ENCODE data around the gene TRAM1L1. TPM values are rescaled to one million over a fixed set of nuclear protein-coding genes. Genes with fewer than 3 reads are reported as not detected.

The TRAM1L1 gene
- total RNA-seq, 1 donor from 2014 or later, result 6.5 TPM

- Mint-ChIP-seq H3K36me3 (ENCODE audit: unreplicated experiment) (no peaks in the 10 kb centered on the region), H3K27me3 (ENCODE audit: unreplicated experiment) (no peaks in the 10 kb centered on the region), H3K4me1 (ENCODE audit: low read depth, unreplicated experiment) (no peaks in the 10 kb centered on the region)
Observed at GRCh38 chr4:117077760-117078159, 7.6 kb downstream of the TRAM1L1 start.

DNA sequence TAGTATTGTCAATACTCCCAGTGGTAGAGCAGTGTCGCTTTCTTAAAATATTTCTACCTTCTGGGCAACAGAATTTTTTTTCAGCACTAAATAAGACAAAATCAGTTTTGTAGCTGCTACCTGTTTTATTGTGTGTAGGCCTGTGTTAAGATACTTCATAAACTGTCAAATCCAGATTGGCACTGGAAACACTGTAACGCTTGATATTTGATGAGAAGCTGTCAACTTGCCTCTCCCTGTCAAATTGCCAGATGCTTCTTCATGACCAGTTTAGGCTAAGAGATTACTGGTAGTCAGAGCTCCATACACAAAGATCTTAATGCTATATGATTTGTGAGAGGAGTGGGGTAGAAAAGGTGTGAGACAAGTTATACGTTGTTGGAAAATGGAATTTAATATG lies 17.3 kb downstream of the TRAM1L1 start:
- Mint-ChIP-seq H3K9me3 (ENCODE audit: unreplicated experiment) (no peaks in the 10 kb centered on the region), H3K4me3 (ENCODE audit: unreplicated experiment) (no peak overlapping the region), H3K27me3 (ENCODE audit: unreplicated experiment) (no peaks in the 10 kb centered on the region), H3K27ac (ENCODE audit: unreplicated experiment) (no peak overlapping the region), H3K4me1 (ENCODE audit: low read depth, unreplicated experiment) (no peaks in the 10 kb centered on the region), H3K36me3 (ENCODE audit: unreplicated experiment) (no peaks in the 10 kb centered on the region)
- no peak for TF ChIP-seq CTCF (IDR thresholded peaks at IDR 0.05; ENCODE audit: partially characterized antibody, unreplicated experiment)
- DNase-seq, result no peak

More at GRCh38 chr4:117077760-117078159, 7.6 kb downstream of the TRAM1L1 start:
- Mint-ChIP-seq H3K27ac (ENCODE audit: unreplicated experiment) (no peak overlapping the region), H3K9me3 (ENCODE audit: unreplicated experiment) (no peaks in the 10 kb centered on the region), H3K4me3 (ENCODE audit: unreplicated experiment) (no peak overlapping the region)
- no peak for DNase-seq
- TF ChIP-seq CTCF (IDR thresholded peaks at IDR 0.05; ENCODE audit: partially characterized antibody, unreplicated experiment), result no peak

DNA sequence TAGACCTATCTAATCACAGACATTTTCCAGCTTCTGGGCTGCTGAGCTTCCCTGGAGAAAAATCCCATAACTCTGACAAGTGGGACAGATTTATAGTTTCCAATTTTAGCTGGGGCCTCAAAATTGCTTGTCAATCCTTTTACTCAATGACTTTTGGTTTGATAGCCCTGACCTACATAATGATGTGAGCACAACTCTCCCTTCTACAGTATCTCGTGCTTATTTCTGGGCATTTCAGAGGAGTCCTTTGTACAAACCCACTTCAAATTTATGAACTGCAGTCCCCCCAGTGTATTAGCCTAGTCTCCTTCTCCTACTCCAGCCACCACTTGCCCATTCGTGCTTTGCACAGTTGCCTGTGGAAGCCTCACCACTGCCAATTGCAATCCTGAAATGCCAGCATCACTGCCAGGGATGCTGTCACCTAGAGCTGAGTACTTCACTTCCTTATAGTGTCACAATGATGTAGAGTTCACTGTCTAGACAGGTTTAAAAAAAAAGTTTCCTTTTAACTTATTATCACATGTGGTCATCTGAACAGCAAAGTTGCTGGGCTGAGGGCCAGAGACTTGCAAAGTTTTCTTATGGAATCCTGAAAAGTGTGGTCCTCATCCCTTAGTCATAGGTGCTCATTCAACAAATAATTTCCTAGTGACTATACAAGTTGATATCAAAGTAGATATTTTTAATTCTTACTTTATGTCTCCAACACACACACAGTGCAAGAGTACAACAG lies 21.2 kb downstream of the TRAM1L1 start:
- Mint-ChIP-seq H3K4me3 (ENCODE audit: unreplicated experiment) (no peak overlapping the region), H3K27me3 (ENCODE audit: unreplicated experiment) (no peaks in the 10 kb centered on the region), H3K27ac (ENCODE audit: unreplicated experiment) (no peak overlapping the region), H3K36me3 (ENCODE audit: unreplicated experiment) (no peaks in the 10 kb centered on the region), H3K4me1 (ENCODE audit: low read depth, unreplicated experiment) (no peaks in the 10 kb centered on the region), H3K9me3 (ENCODE audit: unreplicated experiment) (no peaks in the 10 kb centered on the region)
- no peak for TF ChIP-seq CTCF (IDR thresholded peaks at IDR 0.05; ENCODE audit: partially characterized antibody, unreplicated experiment)
- no peak for DNase-seq

DNA sequence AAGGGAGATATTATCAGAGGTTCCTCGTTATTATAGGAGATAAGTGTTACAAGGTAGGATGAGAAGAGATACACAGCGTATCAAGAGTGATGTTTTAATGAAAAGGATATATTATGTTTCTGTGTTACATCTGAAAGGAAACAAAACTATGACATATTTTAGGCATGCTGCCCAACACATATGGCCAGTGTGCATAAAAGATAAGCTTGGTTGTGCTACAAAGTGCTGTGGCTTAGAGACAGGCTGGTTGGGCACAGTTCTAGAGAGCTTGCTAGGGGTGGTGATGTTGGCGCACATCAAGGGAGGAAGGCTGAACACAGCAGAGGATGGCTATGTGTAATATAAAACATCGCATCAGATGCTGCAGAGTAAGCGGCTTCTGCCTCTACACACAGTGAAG lies 42.4 kb downstream of the TRAM1L1 start:
- Mint-ChIP-seq H3K4me1 (ENCODE audit: low read depth, unreplicated experiment) (no peaks in the 10 kb centered on the region), H3K4me3 (ENCODE audit: unreplicated experiment) (no peak overlapping the region), H3K27me3 (ENCODE audit: unreplicated experiment) (no peaks in the 10 kb centered on the region), H3K36me3 (ENCODE audit: unreplicated experiment) (no peaks in the 10 kb centered on the region), H3K27ac (ENCODE audit: unreplicated experiment) (no peak overlapping the region), H3K9me3 (ENCODE audit: unreplicated experiment) (peaks cover 2% of the 10 kb centered on the region)
- no peak for DNase-seq
- no peak for TF ChIP-seq CTCF (IDR thresholded peaks at IDR 0.05; ENCODE audit: partially characterized antibody, unreplicated experiment)

All from glutamatergic neuron (in vitro differentiated cells).